Measurements from ENCODE around the gene CACNB4.
"Not testable (repeated sequence)": the region's sequence is repeated elsewhere in the genome, so short reads cannot be mapped to it uniquely, and the experiment has no call there.

The CACNB4 gene

DNA sequence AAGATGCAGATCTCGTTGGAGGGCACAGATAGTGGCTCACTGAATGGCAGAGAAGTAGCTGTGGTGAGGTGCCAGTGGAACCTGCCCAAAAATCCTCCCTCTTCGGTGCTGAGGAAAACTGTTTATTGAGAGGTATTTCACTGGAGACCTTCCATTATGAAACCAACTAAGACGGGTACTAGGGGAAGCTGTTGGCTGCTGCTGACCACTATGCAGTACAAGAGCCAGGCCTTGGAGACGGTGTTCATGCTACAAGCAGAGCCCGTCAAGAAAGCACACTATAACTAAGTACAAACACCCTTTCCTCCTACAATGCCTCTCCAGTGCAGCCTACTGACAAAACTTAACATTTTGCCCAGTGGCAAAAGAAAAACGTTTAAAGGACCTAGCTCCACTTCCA, 275.2 kb downstream of the CACNB4 start:
- no peak for DNase-seq (ENCODE audit: low spot score)

DNA sequence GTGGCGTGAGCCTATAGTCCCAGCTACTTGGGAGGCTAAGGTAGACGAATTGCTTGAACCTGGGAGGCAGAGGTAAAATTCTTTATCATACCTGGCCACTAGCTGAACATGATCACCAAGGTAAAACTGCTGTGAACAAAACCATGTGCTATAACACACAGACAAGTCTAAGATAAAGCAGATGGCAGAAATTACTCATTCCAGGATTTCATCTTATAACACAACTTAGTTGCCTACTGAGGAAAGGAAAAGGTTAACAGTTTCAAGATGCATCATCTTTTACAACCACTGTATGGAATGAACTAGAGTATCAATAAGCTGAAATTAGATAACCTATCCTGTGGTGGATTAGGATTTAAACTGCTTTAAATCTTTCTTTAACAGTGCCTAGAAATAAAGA, 278.9 kb downstream of the CACNB4 start:
- peak; percentile 78 for DNase-seq (ENCODE audit: low spot score)

DNA sequence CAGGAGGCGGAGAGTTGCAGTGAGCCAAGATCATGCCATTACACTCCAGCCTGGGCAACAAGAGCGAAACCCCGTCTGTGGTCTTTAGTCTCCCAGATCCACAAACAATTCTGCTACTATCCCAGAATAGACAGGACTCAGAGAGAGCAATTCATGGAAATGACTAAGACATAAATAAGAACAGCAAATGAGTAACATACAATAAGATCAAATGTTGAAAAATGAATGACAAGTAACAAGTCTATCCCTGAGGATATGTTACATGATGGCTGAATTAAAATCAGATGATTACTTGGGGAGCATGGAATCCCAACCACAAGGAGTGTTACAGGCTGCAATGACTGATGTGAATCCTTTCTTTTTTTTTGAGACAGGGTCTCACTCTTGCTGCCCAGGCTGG, 280.9 kb downstream of the CACNB4 start:
- no peak for DNase-seq (ENCODE audit: low spot score)

DNA sequence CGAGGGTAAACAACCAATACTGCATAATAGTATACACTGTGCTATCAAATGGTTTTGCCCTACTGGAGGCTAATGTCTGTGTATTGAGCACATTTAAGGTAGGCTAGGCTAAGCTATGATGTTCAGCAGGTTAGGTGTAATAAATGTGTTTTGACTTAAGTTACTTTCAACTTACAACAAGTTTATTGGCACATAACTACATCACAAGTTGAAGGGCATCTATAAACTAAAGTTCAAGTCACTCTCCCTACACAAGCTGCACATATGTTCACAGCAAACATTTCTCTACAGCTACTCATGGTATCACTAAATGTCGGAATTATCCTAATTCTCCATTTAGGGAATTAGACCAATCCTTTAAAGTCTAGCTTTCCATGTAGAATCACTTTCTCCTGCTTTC, 282.0 kb downstream of the CACNB4 start:
- DNase-seq (ENCODE audit: low spot score): no peak

DNA sequence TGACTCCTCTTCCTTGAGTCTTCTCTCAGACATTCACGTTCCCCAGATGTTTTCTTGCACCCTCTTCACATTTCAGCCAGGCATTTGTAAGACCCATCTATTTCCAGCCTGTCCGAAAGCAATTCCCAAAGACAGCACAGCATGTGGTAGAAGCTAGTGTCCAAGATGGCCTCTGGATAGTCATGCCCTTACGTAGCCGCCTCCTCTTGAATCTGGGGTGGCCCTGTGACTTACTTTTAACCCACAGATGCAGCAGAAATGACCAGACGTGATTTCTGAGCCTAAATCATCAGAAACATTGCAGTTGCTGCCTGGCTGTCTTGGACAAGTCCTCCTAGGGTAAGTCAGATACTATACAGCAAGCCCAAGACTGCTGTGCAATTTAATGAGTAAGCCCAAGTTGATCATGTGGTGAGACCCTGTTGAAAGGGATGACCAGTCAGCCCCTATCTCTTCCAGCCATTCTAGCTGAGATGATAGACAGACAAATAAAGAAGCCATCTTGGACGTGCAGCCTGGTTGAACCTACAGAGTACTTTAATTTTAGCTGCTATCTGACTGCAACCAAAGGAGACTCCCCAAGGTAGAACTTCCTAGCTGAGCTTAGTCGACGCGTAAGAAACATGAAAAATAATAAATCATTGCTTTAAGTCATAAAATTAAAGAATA, 282.9 kb downstream of the CACNB4 start:
- DNase-seq (ENCODE audit: low spot score): no peak

DNA sequence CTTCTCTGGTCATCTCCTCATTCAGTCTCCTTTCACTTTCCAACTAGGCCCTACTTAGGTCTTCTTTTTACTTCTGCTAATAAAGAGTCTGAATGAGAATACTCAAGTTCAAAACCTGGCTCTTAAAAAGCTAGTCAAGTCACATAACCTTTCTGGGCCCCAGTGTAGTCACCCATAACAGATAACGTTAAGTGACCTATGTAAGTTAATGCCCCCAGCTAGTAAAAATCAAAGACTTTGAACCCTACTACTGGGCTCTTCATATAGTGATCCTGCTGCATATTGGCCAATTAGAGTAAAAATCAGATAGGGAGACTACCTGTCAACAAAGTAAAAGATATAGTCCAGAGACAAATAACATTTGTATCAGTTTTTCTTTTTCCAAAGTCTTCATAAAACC, 288.4 kb downstream of the CACNB4 start:
- no peak for DNase-seq (ENCODE audit: low spot score)

DNA sequence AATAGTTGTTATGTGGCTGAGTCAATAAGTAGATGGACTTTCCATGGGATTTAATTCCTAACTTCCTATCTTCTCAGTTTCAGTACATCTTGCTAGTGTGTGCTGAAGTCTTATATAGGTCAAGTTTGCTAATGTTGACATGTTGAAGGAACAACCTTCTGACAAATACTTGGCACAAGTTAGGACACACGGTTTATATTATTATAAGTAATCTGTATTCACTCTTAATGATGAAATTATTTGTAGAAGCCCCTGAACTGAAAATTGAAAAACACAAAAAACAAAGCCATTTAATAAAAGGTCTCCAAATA, 289.8 kb downstream of the CACNB4 start:
- DNase-seq (ENCODE audit: low spot score): no peak

DNA sequence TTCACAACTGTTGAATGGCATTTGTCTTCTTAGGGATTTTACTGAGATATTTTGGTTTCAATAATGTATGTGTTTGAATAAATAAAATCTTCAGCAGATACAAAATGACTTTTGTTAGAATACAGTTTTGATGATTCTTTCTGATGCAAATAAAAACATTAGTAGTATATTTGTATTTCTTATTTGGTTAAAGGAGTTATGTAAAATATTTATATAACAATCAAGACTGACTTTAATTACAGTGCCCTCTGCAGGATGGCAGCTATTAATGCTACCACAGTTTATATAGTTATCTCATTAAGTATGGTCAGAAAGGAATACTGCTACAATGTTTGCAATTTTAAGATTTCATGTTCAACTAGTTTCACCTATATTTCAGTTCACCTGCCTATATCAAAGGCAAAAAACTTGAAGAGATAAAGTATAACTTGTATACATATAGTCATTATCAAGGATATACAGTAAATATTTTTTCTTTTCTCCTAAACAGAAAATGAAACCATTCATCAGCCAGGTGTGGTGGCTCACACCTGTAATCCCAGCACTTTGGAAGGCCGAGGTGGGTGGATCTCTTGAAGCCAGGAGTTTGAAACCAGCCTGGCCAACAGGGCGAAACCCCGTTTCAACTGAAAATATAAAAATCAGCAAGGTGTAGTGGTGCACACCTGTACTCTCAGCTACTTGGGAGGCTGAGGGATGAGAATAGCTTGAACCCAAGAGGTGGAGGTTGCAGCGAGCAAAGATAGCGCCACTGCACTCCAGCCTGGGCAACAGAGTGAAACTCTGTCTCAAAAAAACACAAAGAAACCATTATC, 290.4 kb downstream of the CACNB4 start:
- DNase-seq (ENCODE audit: low spot score): no peak

DNA sequence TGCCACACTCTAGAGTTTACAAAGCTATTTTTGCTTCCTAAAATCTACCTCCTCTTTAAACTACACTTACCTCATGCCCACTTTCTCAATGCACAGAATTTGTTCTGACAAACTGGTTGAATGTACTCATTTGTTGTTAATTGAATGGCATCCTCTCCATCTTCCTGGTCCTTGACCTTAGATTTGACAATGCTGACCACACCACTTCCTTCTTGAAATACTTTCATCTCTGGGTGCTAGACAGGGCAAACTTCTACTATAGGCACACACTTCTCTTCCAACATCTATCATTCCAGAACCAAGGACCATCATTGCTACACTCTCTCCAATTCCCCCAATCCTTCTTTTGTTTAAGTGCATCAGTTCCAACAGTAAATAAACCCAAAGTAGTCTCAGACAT, 292.9 kb downstream of the CACNB4 start:
- no peak for DNase-seq (ENCODE audit: low spot score)

DNA sequence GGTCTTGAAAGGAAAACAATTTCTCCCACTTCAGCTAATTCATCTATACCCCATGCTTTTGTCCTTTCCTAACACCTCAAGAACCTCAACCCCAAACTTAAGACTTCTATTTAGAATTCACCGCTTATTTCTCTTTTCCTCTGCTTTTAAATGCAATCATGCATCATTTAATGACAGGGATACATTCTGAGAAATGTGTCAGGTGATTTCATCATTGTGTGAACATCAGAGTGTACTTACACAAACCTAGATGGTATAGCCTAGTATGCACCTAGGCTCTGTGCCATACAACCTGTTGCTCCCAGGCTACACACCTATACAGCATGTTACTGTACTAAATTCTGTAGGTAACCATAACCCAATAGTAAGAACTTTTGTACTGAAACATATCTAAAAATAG, 293.5 kb downstream of the CACNB4 start:
- DNase-seq (ENCODE audit: low spot score): no peak

DNA sequence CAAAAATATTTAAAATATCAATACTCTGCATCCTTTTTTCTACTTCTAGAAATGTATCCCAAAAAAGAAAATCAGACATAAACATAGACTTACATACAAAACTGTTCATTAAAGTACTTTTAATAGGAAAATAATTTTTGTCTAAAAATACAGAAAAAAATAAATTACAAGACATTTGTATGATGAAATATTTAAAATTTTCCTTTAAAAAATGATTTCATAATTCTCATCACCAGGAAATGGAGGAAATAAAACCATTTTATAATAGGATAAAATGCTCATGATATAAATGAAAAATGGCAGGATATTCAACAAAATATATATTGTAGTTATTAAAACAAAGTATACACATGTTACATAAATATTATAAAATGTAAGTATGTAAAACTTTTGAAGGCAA, 295.0 kb downstream of the CACNB4 start:
- no peak for DNase-seq (ENCODE audit: low spot score)

DNA sequence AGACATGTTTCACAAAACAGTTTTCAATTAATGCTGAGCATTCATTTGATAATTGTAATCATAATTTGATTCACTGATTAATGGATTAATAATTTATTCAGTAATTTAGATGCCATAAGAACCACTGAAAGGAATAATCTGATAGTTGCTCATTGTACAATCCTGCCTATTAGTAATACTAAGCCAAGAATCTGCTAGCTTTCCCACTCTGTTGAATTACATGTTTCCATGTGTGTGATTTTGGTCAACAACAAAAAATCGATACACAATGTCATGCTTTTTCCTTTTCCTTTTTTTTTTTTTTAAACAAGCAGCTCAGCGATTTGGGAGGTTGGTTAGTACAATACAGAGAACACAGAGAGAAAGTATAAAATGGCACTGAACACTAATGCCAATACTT, 296.5 kb downstream of the CACNB4 start:
- no peak for DNase-seq (ENCODE audit: low spot score)

DNA sequence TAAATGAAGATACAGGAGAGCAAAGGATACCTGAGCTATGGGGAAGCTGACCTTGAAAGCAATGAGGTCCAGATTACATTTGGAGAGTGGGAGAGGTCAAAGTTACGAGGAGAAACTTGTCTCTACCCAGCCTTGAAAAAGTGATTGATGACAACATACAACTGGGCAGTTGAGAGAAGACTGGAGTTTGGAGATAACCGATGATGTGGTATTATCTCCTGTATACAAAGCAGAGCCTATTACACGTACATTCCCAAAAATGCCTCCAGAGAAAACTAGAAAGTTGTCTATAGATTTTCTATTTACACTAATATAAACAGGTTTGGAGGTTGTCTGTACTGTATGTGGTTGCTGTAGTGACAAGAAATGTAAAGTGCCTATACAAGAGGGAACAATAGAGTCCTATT, 299.0 kb downstream of the CACNB4 start:
- DNase-seq (ENCODE audit: low spot score): no peak

DNA sequence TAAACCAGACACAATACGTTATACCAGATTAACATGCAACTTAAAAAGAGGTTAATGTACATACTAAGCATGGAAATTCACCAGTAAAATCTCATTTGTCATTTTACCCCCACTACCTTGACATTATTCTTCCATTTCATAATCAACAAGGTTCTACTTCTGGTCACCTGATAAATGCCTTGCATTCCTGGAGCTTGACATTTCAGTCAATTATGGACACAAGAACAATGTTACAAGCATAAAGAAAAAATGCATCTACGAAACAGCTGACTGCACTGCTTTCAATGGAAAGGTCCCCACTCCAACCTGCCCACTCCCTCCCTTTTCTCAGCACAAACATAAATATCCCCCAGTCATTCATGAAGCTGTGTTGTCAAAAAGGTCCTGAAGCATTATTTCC, 302.1 kb downstream of the CACNB4 start:
- no peak for DNase-seq (ENCODE audit: low spot score)

DNA sequence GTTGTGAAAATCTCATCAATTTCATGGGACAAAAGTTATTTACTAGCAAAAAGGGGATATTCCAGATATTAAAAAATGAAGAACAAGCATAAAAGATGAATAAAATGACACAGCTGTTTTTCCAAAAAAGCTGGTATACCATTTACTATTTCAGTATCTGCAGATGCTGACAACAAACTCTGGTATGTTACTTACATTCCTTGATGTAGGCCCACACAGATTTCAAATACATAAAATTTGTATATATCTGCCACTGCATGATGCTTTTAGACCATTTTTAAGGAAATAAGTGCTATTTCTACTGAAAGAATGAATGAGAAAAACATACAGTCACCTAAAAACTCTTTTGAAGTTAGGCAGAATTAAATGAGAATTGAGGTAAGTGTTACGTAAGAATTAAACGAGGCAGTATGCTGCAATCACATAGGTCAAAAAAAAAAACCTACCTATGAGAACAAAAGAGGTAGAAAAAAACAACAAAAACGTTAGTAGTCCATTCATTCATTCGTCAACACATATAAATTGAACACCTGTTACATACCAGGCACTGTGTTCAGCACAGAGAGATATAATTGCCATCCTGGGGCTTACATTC, 303.1 kb downstream of the CACNB4 start:
- DNase-seq (ENCODE audit: low spot score): no peak

DNA sequence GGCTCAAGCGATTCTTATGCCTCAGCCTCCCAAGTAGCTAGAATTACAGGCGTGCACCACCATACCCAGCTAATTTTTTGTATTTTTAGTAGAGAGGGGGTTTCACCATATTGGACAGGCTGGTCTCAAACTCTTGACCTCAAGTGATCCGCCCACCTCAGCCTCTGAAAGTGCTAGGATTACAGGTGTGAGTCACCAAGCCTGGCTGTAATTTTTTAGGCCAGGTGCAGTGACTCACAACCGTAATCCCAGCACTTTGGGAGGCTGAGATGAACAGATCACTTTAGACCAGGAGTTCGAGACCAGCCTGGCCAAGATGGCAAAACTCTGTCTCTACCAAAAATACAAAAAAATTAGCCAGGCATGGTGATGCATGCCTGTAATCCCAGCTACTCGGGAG, 304.4 kb downstream of the CACNB4 start:
- not testable (repeated sequence) for DNase-seq (ENCODE audit: low spot score)

DNA sequence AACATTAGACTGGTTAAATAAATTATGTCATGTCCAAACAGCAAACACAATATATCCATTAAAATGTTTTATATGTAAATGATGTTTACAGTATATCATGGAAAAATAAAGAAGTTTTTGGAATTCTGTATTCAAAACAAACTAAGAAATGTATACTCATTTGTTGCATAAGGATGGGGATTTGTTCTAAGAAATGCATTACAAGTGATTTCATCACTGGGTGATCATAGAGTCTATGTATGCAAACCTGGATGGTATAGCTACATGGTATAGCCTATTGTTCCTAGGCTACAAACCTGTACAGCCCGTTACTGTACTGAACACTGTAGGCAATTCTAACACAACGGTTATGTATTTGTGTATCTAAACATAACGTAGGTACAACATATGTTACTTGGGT, 305.7 kb downstream of the CACNB4 start:
- DNase-seq (ENCODE audit: low spot score): no peak

DNA sequence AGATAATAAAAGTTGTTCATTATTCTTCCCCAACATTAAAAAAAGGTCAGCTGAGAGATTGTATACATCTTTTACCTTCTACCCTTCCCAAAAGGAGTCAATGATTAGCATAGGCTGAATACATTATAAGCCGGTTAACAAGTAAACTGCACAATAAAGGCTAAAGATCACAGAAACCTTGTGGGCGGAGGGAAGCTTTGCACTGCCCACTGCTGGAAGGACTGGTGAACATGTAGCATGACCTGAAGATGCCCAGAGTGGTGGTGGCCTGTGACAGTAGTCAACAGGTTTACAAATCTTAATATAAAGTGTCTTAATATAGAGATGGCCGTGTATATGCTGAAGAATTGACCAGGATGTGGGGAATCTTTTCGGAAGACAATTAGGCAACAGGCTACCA, 306.3 kb downstream of the CACNB4 start:
- DNase-seq (ENCODE audit: low spot score): no peak

DNA sequence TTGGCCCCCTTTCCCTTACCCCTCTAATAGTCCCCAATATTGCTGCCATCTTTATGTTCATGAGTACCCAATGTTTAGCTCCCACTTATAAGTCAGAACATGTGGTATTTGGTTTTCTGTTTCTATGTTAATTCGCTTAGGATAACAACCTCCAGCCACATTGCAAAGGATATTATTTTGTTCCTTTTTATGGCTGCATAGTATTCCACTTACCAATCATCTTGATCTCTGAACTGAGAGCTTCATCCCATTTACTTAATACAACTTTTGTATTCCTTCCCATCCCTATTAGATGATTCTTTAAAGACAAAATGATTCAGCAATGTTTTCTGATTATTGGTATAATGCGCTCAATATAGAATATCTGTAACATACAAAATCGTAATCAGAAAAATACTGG, 307.3 kb downstream of the CACNB4 start:
- DNase-seq (ENCODE audit: low spot score): no peak

DNA sequence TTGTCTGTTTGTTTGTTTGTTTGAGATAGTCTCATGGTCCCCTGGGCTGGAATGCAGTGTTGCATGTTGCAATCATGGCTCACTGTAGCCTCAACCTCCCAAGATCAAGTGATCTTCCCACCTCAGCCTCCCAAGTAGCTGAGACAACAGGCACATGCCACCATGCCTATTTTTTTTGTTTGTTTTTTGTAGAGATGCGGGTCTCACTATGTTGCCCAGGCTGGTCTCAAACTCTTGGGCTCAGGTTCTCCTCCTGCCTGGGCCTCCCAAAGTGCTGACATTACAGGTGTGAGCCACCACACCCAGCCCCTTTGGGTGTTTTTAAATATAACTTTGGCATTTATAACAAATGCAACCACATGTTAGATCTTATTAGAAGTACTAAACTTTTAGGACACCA, 308.2 kb downstream of the CACNB4 start:
- no peak for DNase-seq (ENCODE audit: low spot score)

DNA sequence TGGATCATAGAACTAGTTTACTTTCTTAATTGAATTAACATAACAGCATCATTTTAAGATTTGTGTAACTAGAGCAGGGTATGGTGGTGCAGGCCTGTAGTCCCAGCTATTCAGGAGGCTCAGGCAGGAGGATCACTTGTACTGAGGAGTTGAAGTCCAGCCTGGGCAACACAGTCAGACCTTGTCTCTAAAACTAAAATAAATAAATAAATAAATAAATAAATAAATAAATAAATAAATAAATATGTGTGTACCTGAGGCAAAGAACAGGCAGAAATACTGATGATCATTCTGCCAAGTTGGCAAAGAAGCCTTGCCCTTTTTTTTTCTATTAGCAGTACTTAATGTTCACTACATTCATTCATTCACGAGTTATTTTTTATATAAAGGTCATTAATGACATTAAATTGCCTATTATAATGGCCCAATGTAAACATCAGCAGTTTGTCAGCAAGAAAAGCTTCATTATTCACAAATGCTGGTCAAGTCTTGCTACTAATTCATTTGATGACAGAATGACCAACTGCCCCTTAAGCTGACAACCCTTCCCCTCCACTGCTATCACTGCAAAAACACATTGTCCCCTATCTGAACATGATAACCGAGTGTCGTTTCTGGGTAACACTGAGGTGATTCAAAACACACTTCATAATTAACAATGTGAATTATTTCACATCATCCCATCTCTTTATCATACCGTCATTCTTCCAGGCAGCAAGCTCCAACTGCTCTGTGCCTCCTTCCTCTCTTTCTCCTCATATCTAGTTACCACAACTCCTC, 309.6 kb downstream of the CACNB4 start:
- no peak for DNase-seq (ENCODE audit: low spot score)

DNA sequence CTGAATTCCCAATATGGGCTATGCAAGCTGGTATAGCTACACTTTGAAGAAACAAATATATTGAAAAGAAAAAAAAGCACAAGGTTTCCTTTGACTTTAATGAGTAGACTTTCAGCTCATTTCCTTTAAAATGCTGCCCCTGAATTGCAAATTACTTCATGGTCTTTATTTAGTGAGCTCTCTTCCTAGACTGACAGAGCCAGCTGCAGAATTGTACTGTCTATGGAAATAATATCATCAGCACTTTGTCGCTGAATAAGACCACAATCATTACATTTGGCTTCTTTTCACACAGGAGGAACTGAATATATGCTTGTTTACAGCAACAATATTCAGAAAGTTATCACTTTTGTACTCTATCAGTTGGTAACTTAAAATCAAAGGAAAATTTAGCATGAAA, 312.4 kb downstream of the CACNB4 start:
- no peak for DNase-seq (ENCODE audit: low spot score)

DNA sequence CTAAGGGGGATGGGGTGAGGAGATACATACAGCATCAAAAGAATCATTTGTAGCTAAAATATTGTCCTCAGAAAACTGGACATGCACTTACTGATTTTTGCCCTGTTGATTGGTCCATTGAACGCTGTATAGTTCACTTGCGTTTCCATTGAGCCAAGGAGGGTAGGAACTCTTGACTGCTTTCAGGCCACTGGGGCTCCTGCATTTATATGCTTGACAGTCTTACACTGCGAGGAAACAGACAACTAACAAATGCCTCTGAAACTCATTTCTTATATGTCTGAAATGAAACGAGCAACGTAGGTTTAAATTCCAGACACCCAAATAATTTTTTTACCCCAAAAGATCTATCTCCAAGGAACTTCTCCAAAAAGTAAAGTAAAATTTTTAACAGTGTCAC, 312.8 kb downstream of the CACNB4 start:
- DNase-seq (ENCODE audit: low spot score): no peak

All from activated CD4-positive, alpha-beta T cell treated with anti-CD3 and anti-CD28 coated beads, Interleukin-2, Interleukin-4, amounts not matched to agents 100 ng/mL and 50 ng/mL, durations not matched to agents 16 hours and 8 hours (primary cell).